Tibial nerve (tissue), 3 donors: ENCODE measurements around the gene CAPN12.

Experiments
- EP300 ChIP-seq, 2 donors: sonication (generic); formaldehyde crosslinking; IDR thresholded peaks; one replicate each; pipeline ENCODE4 v1.6.1; 2017; ENCODE audit warnings: antibody characterized with exemption in 2 of 2, mild to moderate bottlenecking in 1 of 2
- POLR2A ChIP-seq, 2 donors: fragments of 450-650 bp; IDR thresholded peaks; one replicate each; pipeline ENCODE4 v1.6.1; 2017; ENCODE audit warnings: antibody characterized with exemption in 2 of 2, mild to moderate bottlenecking in 2 of 2, moderate library complexity in 2 of 2

- no peak for TF ChIP-seq EP300 (IDR thresholded peaks at IDR 0.05)
- TF ChIP-seq POLR2A (IDR thresholded peaks at IDR 0.05) = no peak
Measured at GRCh38 chr19:38698225-38699026, 45.8 kb downstream of the CAPN12 start.
